Measurements from ENCODE around the gene SUGCT. TPM values are rescaled to one million over a fixed set of nuclear protein-coding genes. Genes with fewer than 3 reads are reported as not detected.

The SUGCT gene
- total and polyA plus RNA-seq, 3 donors from 2014 or later = 7.1 to 9.8 (median 8.1) TPM

- Histone ChIP-seq H3K27me3 (no peaks in the 10 kb centered on the region), H3K4me1 (no peaks in the 10 kb centered on the region), H3K4me3 (no peak overlapping the region), H3K9me3 (no peaks in the 10 kb centered on the region), H3K27ac (no peak overlapping the region), H3K36me3 (ENCODE audit: low read depth, missing control alignments) (no peaks in the 10 kb centered on the region)
- 59 to 61% methylated on average over 2 of the region's 2 CpGs for WGBS, 2 donors
- TF ChIP-seq POLR2A (IDR thresholded peaks at IDR 0.05) (no peak), CTCF (IDR thresholded peaks at IDR 0.05) (no peak)
- intact Hi-C loops (cut with DNase I; ENCODE audit: low total_unique reads) = no loop called here
- no peak for DNase-seq
Measured at GRCh38 chr7:40219917-40220316, 85.1 kb downstream of the SUGCT start.

- intact Hi-C loops (cut with DNase I; ENCODE audit: low total_unique reads) = no loop called here
Measured at GRCh38 chr7:40220421-40220911, 85.7 kb downstream of the SUGCT start.

GRCh38 chr7:40221836-40222235, 87.0 kb downstream of the SUGCT start:
- Histone ChIP-seq H3K36me3 (ENCODE audit: low read depth, missing control alignments) (no peaks in the 10 kb centered on the region), H3K4me3 (no peak overlapping the region), H3K4me1 (no peaks in the 10 kb centered on the region), H3K27me3 (no peaks in the 10 kb centered on the region), H3K27ac (no peak overlapping the region), H3K9me3 (no peaks in the 10 kb centered on the region)
- WGBS, 2 donors = 85 to 97% methylated on average over 2 of the region's 2 CpGs
- no peak for TF ChIP-seq CTCF (IDR thresholded peaks at IDR 0.05)
- TF ChIP-seq POLR2A (IDR thresholded peaks at IDR 0.05) = no peak
- intact Hi-C loops (cut with DNase I; ENCODE audit: low total_unique reads) = no loop called here
- DNase-seq = no peak

More at GRCh38 chr7:40220421-40220911, 85.7 kb downstream of the SUGCT start:
- Histone ChIP-seq H3K4me1 (no peaks in the 10 kb centered on the region), H3K36me3 (ENCODE audit: low read depth, missing control alignments) (no peaks in the 10 kb centered on the region), H3K9me3 (no peaks in the 10 kb centered on the region), H3K27me3 (no peaks in the 10 kb centered on the region), H3K27ac (no peak overlapping the region), H3K4me3 (no peak overlapping the region)
- DNase-seq = no peak
- TF ChIP-seq POLR2A (IDR thresholded peaks at IDR 0.05) (no peak), CTCF (IDR thresholded peaks at IDR 0.05) (no peak)

GRCh38 chr7:40223451-40224127, 88.8 kb downstream of the SUGCT start:
- no peak for TF ChIP-seq POLR2A (IDR thresholded peaks at IDR 0.05)
- no peak for TF ChIP-seq CTCF (IDR thresholded peaks at IDR 0.05)
- Histone ChIP-seq H3K9me3 (no peaks in the 10 kb centered on the region), H3K27ac (no peak overlapping the region), H3K36me3 (ENCODE audit: low read depth, missing control alignments) (no peaks in the 10 kb centered on the region), H3K27me3 (no peaks in the 10 kb centered on the region), H3K4me1 (no peaks in the 10 kb centered on the region), H3K4me3 (no peak overlapping the region)
- intact Hi-C loops (cut with DNase I; ENCODE audit: low total_unique reads) = no loop called here
- 87 to 90% methylated on average over 2 of the region's 2 CpGs for WGBS, 2 donors
- no peak for DNase-seq

- Histone ChIP-seq H3K4me3 (no peak overlapping the region), H3K9me3 (no peaks in the 10 kb centered on the region), H3K27ac (no peak overlapping the region), H3K27me3 (no peaks in the 10 kb centered on the region), H3K4me1 (no peaks in the 10 kb centered on the region), H3K36me3 (ENCODE audit: low read depth, missing control alignments) (no peaks in the 10 kb centered on the region)
- intact Hi-C loops (cut with DNase I; ENCODE audit: low total_unique reads) = no loop called here
- WGBS, 2 donors = 69 to 72% methylated on average over 4 of the region's 4 CpGs
- no peak for DNase-seq
- TF ChIP-seq CTCF (IDR thresholded peaks at IDR 0.05) (no peak), POLR2A (IDR thresholded peaks at IDR 0.05) (no peak)
Measured at GRCh38 chr7:40230101-40230500, 95.3 kb downstream of the SUGCT start.
